PC-9 (cell line): ENCODE data around the gene RGS3. TPM values are rescaled to one million over a fixed set of nuclear protein-coding genes. Genes with fewer than 3 reads are reported as not detected.

ENCODE experiments used
- BruUV-seq: library from RNA; stranded (reverse); fragments of 400-500 nt; replicated peaks from 2 replicates; lab custom pipeline; 2021; lab: Mats Ljungman, UMichigan
- CTCF ChIA-PET: fragments of 300-600 bp; sonication (Branson Sonifier 250); formaldehyde crosslinking; loops from one replicate; lab custom pipeline; 2022; ENCODE audit warnings: antibody characterized with exemption; lab: Charles Lee
- POLR2A ChIA-PET: fragments of 300-600 bp; sonication (Branson Sonifier 250); formaldehyde crosslinking; loops from one replicate; lab custom pipeline; 2022; ENCODE audit warnings: antibody characterized with exemption; ENCODE audit not compliant: unreplicated experiment; lab: Charles Lee
- DNase-seq, 2 experiments: peaks; one replicate each; pipeline versions ENCODE4 v3.0.0 to v3.0.0-alpha.2; 2015 to 2022; ENCODE audit warnings: mixed read lengths in 1 of 2
- H2AFZ ChIP-seq: fragments of 200-600 bp; sonication (generic); 2 replicates; pipeline ENCODE4 v1.8.1; 2017; ENCODE audit warnings: antibody characterized with exemption
- H3F3A ChIP-seq: fragments of 200-600 bp; sonication (generic); 2 replicates; pipeline ENCODE4 v1.8.1; 2017; ENCODE audit warnings: antibody characterized with exemption, mild to moderate bottlenecking, low read depth; ENCODE audit not compliant: insufficient read depth
- H3K27ac ChIP-seq: fragments of 200-600 bp; sonication (generic); 2 replicates; pipeline ENCODE4 v1.6.1; 2016; ENCODE audit warnings: mixed run types
- H3K27me3 ChIP-seq: fragments of 200-600 bp; sonication (generic); 2 replicates; pipeline ENCODE4 v1.6.1; 2016; ENCODE audit warnings: low read depth, mixed run types; ENCODE audit not compliant: insufficient read depth
- H3K36me3 ChIP-seq: fragments of 200-600 bp; sonication (generic); 2 replicates; pipeline ENCODE4 v1.6.1; 2016; ENCODE audit warnings: low read depth, mixed run types
- H3K4me1 ChIP-seq: fragments of 200-600 bp; sonication (generic); replicated peaks from 2 replicates; pipeline ENCODE4 v1.6.1; 2016; ENCODE audit warnings: mixed run types; ENCODE audit not compliant: insufficient read depth
- H3K4me2 ChIP-seq: fragments of 200-600 bp; sonication (generic); 2 replicates; pipeline ENCODE4 v1.6.1; 2017; ENCODE audit warnings: mixed run types
- H3K4me3 ChIP-seq: fragments of 200-600 bp; sonication (generic); 2 replicates; pipeline ENCODE4 v1.6.1; 2016; ENCODE audit warnings: mixed run types
- H3K79me2 ChIP-seq: fragments of 200-600 bp; sonication (generic); 2 replicates; pipeline ENCODE4 v1.6.1; 2017; ENCODE audit warnings: low read depth, mixed run types
- H3K9me2 ChIP-seq: fragments of 200-600 bp; sonication (generic); 2 replicates; pipeline ENCODE4 v1.8.1; 2017; ENCODE audit warnings: mild to moderate bottlenecking; ENCODE audit not compliant: insufficient read depth
- H3K9me3 ChIP-seq: fragments of 200-600 bp; sonication (generic); 2 replicates; pipeline ENCODE4 v1.8.1; 2016; ENCODE audit warnings: low read depth; ENCODE audit not compliant: insufficient read depth
- H4K20me1 ChIP-seq: fragments of 200-600 bp; sonication (generic); 2 replicates; pipeline ENCODE4 v1.8.1; 2017; ENCODE audit not compliant: insufficient read depth
- EZH2 ChIP-seq: fragments of 200-600 bp; sonication (generic); IDR thresholded peaks from 2 replicates; pipeline ENCODE4 v1.8.0; 2017; ENCODE audit warnings: antibody characterized with exemption, low read depth
- intact Hi-C: fragments of 100-400 bp; cut with micrococcal nuclease; formaldehyde crosslinking; loops from one replicate; pipeline ENCODE4 v1.10.0; 2022; ENCODE audit not compliant: unreplicated experiment
- total RNA-seq: library from RNA; stranded (reverse); gene quantifications from 2 replicates; pipeline ENCODE4 v1.2.3, GENCODE V29; 2021
- TF ChIP-seq, protein P1 (sequence below): fragments of 200-600 bp; sonication (generic); conservative IDR thresholded peaks from 2 replicates; pipeline ENCODE4 v1.6.1; 2017; ENCODE audit warnings: mixed run types, antibody characterized with exemption, mild to moderate bottlenecking, moderate library complexity

The RGS3 gene
- total RNA-seq, 1 experiment from 2014 or later, result 75.8 TPM

DNA sequence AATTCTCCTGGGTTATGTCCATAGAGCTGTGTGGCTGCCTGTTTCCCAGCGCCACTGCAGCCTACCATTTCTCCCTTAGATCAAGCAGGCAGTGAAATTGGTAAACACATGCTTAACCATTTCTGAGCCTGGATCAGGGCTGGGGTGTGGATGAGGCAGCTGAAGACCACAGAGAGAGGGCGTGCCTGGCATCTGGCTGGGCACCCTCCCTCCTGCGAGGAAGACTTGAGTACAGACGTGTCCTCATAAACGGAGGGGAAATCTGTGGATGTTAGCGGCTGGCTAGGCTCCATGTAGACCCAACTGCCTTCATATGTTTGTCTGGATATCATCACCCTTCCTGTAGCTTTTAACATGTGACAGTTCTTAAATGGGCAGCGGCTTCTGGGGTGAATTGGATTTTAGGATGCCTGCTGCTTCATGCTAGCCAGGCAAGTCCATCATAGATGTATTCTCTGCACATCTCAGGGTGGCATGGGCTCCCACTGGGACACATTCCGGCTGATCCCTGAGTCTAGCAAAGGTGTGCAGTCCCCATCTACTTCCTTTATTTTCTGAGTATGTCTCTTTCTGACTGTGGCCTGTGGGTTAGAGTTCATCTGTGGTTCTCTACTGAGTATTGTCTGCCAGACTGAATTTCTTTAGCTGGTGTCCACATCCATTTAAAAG lies 11.0 kb downstream of the RGS3 start:
- POLR2A ChIA-PET, result no interaction called here
- peaks cover 21% of the 10 kb centered on the region for H3K79me2 ChIP-seq
- CTCF ChIA-PET, result no interaction called here

DNA sequence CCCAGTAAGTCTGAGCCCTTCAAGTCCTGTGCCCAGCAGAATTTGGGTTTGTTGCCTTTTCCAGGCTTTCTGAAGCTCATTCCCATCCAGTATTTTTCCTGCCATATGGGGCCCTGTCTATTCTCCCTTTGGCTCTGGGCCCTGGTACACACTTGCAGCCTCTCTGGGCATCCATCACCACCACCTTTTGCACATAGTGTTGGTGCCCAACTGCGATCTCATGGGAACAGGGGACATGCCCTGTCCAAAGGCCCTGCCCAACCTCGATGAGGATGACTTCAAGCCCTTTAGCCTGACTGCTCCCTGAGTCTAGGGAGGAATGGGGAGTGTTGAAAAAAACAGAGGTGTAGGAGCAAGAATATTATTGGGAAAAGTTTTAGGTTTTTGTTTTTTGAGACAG lies 11.5 kb downstream of the RGS3 start:
- TF ChIP-seq EZH2, result no peak
- TF ChIP-seq, protein P1, sequence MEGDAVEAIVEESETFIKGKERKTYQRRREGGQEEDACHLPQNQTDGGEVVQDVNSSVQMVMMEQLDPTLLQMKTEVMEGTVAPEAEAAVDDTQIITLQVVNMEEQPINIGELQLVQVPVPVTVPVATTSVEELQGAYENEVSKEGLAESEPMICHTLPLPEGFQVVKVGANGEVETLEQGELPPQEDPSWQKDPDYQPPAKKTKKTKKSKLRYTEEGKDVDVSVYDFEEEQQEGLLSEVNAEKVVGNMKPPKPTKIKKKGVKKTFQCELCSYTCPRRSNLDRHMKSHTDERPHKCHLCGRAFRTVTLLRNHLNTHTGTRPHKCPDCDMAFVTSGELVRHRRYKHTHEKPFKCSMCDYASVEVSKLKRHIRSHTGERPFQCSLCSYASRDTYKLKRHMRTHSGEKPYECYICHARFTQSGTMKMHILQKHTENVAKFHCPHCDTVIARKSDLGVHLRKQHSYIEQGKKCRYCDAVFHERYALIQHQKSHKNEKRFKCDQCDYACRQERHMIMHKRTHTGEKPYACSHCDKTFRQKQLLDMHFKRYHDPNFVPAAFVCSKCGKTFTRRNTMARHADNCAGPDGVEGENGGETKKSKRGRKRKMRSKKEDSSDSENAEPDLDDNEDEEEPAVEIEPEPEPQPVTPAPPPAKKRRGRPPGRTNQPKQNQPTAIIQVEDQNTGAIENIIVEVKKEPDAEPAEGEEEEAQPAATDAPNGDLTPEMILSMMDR, result no peak
- H3K4me2 ChIP-seq, result no peak overlapping the region
- H4K20me1 ChIP-seq, result no peaks in the 10 kb centered on the region; the same call in 1 of the 2 replicates
- ChIA-PET POLR2A (no interaction called here), CTCF (no interaction called here)
- no peak overlapping the region for H2AFZ ChIP-seq
- BruUV-seq, result no TSS peak
- H3F3A ChIP-seq, result no peaks in the 10 kb centered on the region
- no peaks in the 10 kb centered on the region for H3K9me3 ChIP-seq
- DNase-seq, result no peak
- intact Hi-C loops, result no loop called here
- no peaks in the 10 kb centered on the region for H3K9me2 ChIP-seq
- no peak overlapping the region for H3K4me3 ChIP-seq
- no peaks in the 10 kb centered on the region for H3K36me3 ChIP-seq
- peaks cover 17% of the 10 kb centered on the region for H3K79me2 ChIP-seq
- 0 out of 2 replicates have a peak, but pooled peaks cover 6% of the 10 kb centered on the region for H3K4me1 ChIP-seq
- H3K27me3 ChIP-seq, result no peaks in the 10 kb centered on the region
- no peak overlapping the region for H3K27ac ChIP-seq

More for the DNA sequence above, 11.0 kb downstream of the RGS3 start:
- no peak for DNase-seq
- no peak for TF ChIP-seq EZH2
- TF ChIP-seq, protein P1, result no peak
- H3K9me2 ChIP-seq, result no peaks in the 10 kb centered on the region
- intact Hi-C loops, result no loop called here
- no peak overlapping the region for H2AFZ ChIP-seq
- H3F3A ChIP-seq, result no peaks in the 10 kb centered on the region
- 0 out of 2 replicates have a peak, but pooled peaks cover 5% of the 10 kb centered on the region for H3K4me1 ChIP-seq
- no peak overlapping the region for H3K4me2 ChIP-seq
- H3K36me3 ChIP-seq, result no peaks in the 10 kb centered on the region
- H3K27me3 ChIP-seq, result no peaks in the 10 kb centered on the region
- H3K9me3 ChIP-seq, result no peaks in the 10 kb centered on the region
- no peak overlapping the region for H3K27ac ChIP-seq
- H3K4me3 ChIP-seq, result no peak overlapping the region
- H4K20me1 ChIP-seq, result no peaks in the 10 kb centered on the region; the same call in 1 of the 2 replicates
- BruUV-seq, result no TSS peak

DNA sequence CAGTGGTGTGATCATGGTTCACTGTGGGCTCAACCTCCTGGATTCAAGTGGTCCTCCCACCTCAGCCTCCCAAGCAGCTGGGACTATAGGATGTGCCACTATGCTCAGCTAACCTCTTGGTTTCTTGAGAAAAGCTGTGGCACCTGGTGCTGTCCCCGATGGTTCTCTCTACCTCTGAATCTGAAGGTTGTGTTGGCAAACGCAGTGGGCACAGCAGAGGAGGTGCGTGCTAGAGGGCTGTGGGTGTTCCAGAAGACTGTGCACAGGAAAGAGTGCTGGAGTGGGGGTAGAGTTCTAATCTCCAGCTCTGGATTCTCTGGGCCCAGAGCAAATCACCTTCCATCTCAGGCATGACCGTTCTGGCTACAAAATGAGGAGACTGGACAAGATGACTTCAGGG lies 12.5 kb downstream of the RGS3 start:
- H4K20me1 ChIP-seq, result no peaks in the 10 kb centered on the region; the same call in 1 of the 2 replicates
- H3K9me2 ChIP-seq, result no peaks in the 10 kb centered on the region
- 0 out of 2 replicates have a peak, but pooled peaks cover 6% of the 10 kb centered on the region for H3K4me1 ChIP-seq
- POLR2A ChIA-PET, result no interaction called here
- no peaks in the 10 kb centered on the region for H3F3A ChIP-seq
- H3K4me2 ChIP-seq, result no peak overlapping the region
- H3K27ac ChIP-seq, result no peak overlapping the region
- H3K36me3 ChIP-seq, result no peaks in the 10 kb centered on the region
- BruUV-seq, result no TSS peak
- H3K79me2 ChIP-seq, result peaks cover 8% of the 10 kb centered on the region
- H3K9me3 ChIP-seq, result no peaks in the 10 kb centered on the region
- no peaks in the 10 kb centered on the region for H3K27me3 ChIP-seq
- TF ChIP-seq EZH2, result no peak
- TF ChIP-seq, protein P1, result no peak
- CTCF ChIA-PET, result no interaction called here
- no peak overlapping the region for H3K4me3 ChIP-seq
- intact Hi-C loops, result no loop called here
- H2AFZ ChIP-seq, result no peak overlapping the region
- no peak for DNase-seq
